Left ventricle myocardium inferior (tissue), 1 donor: ENCODE results near the gene HOXD1. TPM values are rescaled to one million over a fixed set of nuclear protein-coding genes. Genes with fewer than 3 reads are reported as not detected.

Experiments used
- DNase-seq: peaks from one replicate; pipeline ENCODE4 v3.0.0-alpha.2; 2020
- H3K27ac ChIP-seq: fragments of 200-600 bp; replicated peaks from 2 replicates; pipeline ENCODE4 v1.8.0; 2021
- H3K27me3 ChIP-seq: fragments of 200-600 bp; 2 replicates; pipeline ENCODE4 v1.8.0; 2021; ENCODE audit warnings: low read depth
- H3K36me3 ChIP-seq: fragments of 200-600 bp; 2 replicates; pipeline ENCODE4 v1.8.0; 2021
- H3K4me1 ChIP-seq: fragments of 200-600 bp; 2 replicates; pipeline ENCODE4 v1.8.0; 2021
- H3K4me3 ChIP-seq: fragments of 200-600 bp; 2 replicates; pipeline ENCODE4 v1.8.0; 2021; ENCODE audit warnings: mild to moderate bottlenecking, moderate library complexity
- H3K9me3 ChIP-seq: fragments of 200-600 bp; replicated peaks from 2 replicates; pipeline ENCODE4 v1.8.0; 2021
- intact Hi-C: fragments of 100-400 bp; cut with micrococcal nuclease; formaldehyde crosslinking; loops from one replicate; pipeline ENCODE4 v1.11.0; 2022
- total RNA-seq: library from RNA; stranded (reverse); fragmentation: NEBNext Ultra II Directional; extraction: Animal tissue kit (Norgen Biotek cat#: 25700); gene quantifications from one replicate; pipeline ENCODE4 v1.2.1, GENCODE V29; 2021
- TF ChIP-seq, protein P1 (sequence below): fragments of 200-600 bp; IDR thresholded peaks from 2 replicates; pipeline ENCODE4 v1.8.0; 2021; ENCODE audit warnings: antibody characterized with exemption, mild to moderate bottlenecking, borderline replicate concordance
- donor health status: DM: no; HTN: yes; CAD: no; lungs with severe emphysema.

The HOXD1 gene
- total RNA-seq, 1 donor from 2014 or later = not detected

DNA sequence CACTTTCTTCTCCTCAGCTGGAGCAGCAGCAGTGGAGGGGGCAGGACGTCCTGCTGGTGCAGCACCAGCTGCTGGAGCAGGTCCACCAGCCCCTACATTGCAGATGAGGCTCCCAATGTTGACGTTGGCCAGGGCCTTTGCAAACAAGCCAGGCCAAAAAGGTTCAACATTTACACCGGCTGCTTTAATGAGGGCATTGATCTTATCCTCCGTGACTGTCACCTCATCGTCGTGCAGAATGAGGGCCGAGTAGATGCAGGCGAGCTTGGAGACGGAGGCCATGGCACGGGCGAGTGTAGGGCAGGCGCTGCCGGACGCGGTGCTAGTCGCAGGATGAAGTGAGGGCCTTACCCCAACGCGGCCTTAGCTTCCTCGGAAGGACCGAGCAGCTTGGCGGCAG lies 12.5 kb downstream of the HOXD1 start:
- no peak for DNase-seq
- intact Hi-C loops = no loop called here
- Histone ChIP-seq H3K9me3 (peaks cover 10% of the 10 kb centered on the region), H3K4me1 (no peaks in the 10 kb centered on the region), H3K27ac (no peak overlapping the region), H3K36me3 (no peaks in the 10 kb centered on the region), H3K27me3 (peaks cover 97% of the 10 kb centered on the region), H3K4me3 (no peak overlapping the region)
- TF ChIP-seq, protein P1, sequence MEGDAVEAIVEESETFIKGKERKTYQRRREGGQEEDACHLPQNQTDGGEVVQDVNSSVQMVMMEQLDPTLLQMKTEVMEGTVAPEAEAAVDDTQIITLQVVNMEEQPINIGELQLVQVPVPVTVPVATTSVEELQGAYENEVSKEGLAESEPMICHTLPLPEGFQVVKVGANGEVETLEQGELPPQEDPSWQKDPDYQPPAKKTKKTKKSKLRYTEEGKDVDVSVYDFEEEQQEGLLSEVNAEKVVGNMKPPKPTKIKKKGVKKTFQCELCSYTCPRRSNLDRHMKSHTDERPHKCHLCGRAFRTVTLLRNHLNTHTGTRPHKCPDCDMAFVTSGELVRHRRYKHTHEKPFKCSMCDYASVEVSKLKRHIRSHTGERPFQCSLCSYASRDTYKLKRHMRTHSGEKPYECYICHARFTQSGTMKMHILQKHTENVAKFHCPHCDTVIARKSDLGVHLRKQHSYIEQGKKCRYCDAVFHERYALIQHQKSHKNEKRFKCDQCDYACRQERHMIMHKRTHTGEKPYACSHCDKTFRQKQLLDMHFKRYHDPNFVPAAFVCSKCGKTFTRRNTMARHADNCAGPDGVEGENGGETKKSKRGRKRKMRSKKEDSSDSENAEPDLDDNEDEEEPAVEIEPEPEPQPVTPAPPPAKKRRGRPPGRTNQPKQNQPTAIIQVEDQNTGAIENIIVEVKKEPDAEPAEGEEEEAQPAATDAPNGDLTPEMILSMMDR = no peak

DNA sequence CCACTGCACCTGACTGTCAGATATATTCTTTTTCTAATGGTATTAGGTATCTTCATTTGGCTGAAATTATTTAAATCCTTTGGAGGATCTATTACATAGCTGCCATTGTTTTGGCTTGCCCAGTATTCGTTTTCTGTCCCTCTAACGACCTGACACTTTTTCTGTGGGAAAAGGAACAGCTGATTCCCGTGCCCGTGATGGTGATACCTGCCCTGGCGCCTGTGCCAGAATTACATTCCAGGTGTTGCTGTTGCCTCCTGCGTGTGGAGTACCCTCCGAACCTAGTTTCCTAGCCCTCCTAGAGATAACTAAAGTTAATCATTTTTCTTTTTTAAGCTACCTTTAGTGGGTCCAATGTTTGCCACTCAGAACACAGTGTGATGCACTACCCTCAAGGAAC lies 14.0 kb downstream of the HOXD1 start:
- no peak for DNase-seq
- Histone ChIP-seq H3K9me3 (peaks cover 10% of the 10 kb centered on the region), H3K27me3 (peaks cover 81% of the 10 kb centered on the region), H3K4me3 (no peak overlapping the region), H3K36me3 (no peaks in the 10 kb centered on the region), H3K27ac (no peak overlapping the region), H3K4me1 (no peaks in the 10 kb centered on the region)
- intact Hi-C loops = no loop called here
- TF ChIP-seq, protein P1 = no peak

DNA sequence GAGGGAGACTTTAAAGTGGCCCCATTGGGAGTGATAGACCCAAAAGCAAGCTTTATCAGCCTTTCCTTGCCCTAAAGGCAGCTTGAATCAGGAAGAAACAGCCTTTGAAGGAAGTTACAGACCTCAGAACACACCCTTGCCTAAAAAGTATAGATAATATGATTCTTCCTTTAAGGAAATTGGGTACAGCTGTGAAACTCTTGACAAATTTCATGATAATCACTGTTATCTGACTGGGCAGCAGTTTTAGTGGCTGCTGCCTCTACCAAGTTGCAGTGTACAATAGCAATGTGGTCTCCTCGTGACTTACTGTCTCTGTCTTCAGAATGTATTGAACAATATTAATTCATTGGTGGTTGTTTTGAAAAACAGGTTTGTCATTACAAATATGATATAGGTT lies 16.7 kb downstream of the HOXD1 start:
- TF ChIP-seq, protein P1 = no peak
- H3K9me3 ChIP-seq = peaks cover 10% of the 10 kb centered on the region
- no peaks in the 10 kb centered on the region for H3K36me3 ChIP-seq
- H3K4me3 ChIP-seq = no peak overlapping the region
- intact Hi-C loops = no loop called here
- DNase-seq = no peak
- H3K27me3 ChIP-seq = peaks cover 58% of the 10 kb centered on the region
- H3K4me1 ChIP-seq = no peaks in the 10 kb centered on the region
- H3K27ac ChIP-seq = no peak overlapping the region

DNA sequence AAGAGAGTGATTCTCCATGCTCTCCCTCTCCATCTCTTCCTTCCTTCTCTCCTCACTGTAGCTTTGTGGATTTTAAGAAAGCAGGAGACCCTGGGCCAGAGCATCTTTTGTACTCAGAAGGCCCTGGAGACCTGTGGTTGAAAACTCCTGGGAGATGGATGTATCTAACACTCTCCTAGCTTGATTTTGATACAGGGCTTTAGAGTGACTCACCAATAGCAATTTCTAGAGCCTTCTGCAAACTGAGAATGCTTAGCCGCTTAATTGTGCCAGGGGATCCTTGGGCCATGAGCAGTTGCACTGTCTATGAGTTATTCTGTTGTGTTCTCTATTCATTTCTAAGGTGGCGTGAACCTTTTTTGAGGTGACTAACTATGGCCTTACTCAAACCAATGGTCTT lies 17.7 kb downstream of the HOXD1 start:
- intact Hi-C loops = no loop called here
- TF ChIP-seq, protein P1 = no peak
- Histone ChIP-seq H3K4me1 (no peaks in the 10 kb centered on the region), H3K36me3 (no peaks in the 10 kb centered on the region), H3K27me3 (peaks cover 49% of the 10 kb centered on the region), H3K27ac (no peak overlapping the region), H3K4me3 (no peak overlapping the region), H3K9me3 (peaks cover 10% of the 10 kb centered on the region)
- DNase-seq = no peak

DNA sequence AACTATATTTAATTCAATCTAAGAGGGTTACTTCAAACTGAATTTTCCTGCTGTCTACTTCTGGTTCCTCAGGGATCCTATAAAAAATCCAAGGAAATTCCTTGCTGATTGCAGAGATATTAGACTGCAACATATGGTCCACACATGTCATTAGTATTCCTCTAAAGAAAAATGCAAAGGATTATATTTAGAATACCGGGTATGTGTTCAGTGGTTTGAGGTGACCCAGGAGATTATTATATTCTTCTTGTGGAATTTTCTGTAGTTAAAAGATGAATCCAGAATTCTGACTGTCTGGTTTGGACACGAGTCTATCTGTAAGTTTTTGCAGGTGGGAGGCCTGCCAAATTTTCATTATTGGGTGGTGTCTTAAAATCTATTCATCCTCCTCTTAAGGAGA lies 18.2 kb downstream of the HOXD1 start:
- peaks cover 10% of the 10 kb centered on the region for H3K9me3 ChIP-seq
- TF ChIP-seq, protein P1 = no peak
- H3K27ac ChIP-seq = no peak overlapping the region
- intact Hi-C loops = no loop called here
- H3K27me3 ChIP-seq = peaks cover 44% of the 10 kb centered on the region
- H3K36me3 ChIP-seq = no peaks in the 10 kb centered on the region
- no peak for DNase-seq
- no peak overlapping the region for H3K4me3 ChIP-seq
- H3K4me1 ChIP-seq = no peaks in the 10 kb centered on the region

DNA sequence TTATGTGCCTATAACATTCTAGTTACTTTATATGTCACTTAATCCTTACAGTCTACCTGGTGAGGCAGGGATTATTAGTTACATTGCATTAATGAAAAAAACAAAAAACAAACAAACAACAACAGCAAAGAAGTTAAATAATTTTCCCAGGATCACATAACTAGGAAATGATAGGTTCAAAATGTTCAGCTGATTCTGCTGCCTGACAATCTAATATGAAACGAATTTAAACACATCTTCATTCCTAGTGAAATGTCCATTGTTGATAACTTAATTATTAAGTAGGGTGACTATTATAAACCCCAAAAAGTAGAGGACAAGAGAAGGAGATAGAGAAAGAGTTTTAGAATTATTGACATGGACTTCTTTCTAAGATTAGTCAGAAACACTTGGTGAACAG lies 22.6 kb downstream of the HOXD1 start:
- Histone ChIP-seq H3K36me3 (no peaks in the 10 kb centered on the region), H3K4me3 (no peak overlapping the region), H3K27me3 (peaks cover 3% of the 10 kb centered on the region), H3K9me3 (no peaks in the 10 kb centered on the region), H3K27ac (no peak overlapping the region), H3K4me1 (no peaks in the 10 kb centered on the region)
- no peak for DNase-seq
- intact Hi-C loops = no loop called here
- TF ChIP-seq, protein P1 = no peak
